Nephron (organoid): ENCODE data around the gene HOXB13.

ENCODE experiments used
- H3K27ac Mint-ChIP-seq, 3 experiments: 2 replicates each; pipeline ENCODE4 v1.8.0; 2020; ENCODE audit warnings: mixed read lengths in 3 of 3, mild to moderate bottlenecking in 2 of 3, moderate library complexity in 1 of 3
- H3K27me3 Mint-ChIP-seq: 2 replicates; pipeline ENCODE4 v1.8.0; 2021; ENCODE audit warnings: low read depth, mild to moderate bottlenecking, moderate library complexity, mixed read lengths
- H3K36me3 Mint-ChIP-seq: 2 replicates; pipeline ENCODE4 v1.8.0; 2020; ENCODE audit warnings: low read depth, mixed read lengths
- H3K4me1 Mint-ChIP-seq: 2 replicates; pipeline ENCODE4 v1.8.0; 2020; ENCODE audit warnings: mixed read lengths
- H3K4me3 Mint-ChIP-seq, 3 experiments: 2 replicates each; pipeline ENCODE4 v1.8.0; 2020; ENCODE audit warnings: mild to moderate bottlenecking in 3 of 3, mixed read lengths in 3 of 3, moderate library complexity in 2 of 3
- H3K9me3 Mint-ChIP-seq: 2 replicates; pipeline ENCODE4 v1.8.0; 2020; ENCODE audit warnings: mixed read lengths
- CTCF ChIP-seq, 3 experiments: fragments of 200-600 bp; sonication (generic); IDR thresholded peaks; one replicate each; pipeline ENCODE4 v1.5.0; 2021; ENCODE audit warnings: antibody characterized with exemption in 3 of 3; ENCODE audit not compliant: unreplicated experiment in 3 of 3

Gene HOXB13

DNA sequence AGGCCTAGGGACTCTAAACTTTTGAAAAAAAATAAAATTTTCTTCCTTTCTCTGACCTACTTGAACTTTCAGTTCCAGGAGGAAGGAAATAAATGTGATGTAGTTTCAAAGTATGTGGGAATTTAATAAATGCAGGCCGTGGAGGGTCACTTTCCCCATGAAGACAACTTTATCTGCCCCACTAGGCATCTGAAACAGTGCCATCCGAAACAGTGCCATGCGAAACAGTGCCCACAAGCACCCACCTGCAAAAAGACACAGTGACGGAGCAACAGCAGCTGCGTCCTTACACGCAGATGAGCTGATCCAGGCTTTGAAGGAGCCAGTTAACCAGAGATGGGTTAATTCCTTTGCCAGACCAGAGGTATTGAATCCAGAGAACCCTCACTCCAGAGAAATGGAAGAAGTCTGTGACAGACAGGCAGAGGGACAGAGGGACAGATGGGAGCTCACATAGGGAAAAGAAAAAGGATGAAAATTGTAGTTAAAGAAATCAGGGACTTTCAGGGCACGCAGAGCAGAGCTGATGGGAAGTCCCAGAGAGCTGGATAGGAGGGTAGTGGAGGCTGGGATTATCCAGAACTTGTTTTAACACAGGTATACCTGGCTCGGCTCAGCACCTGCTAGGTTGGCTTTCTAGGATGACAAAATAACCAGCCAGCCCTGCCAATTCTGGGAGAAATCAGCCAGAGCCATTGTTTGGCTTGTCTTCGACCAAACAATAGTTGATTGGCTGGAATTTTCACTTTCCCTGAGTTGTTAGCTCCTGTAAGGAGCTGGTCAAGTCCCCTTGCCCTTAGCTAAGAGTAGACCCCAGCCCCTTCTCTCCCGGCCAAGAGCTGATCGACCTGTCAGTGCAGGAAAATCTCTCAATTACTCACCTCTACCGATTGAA lies 17.1 kb upstream of the HOXB13 start:
- Mint-ChIP-seq H3K9me3 (peaks cover 6% of the 10 kb centered on the region), H3K36me3 (no peaks in the 10 kb centered on the region), H3K27me3 (peaks cover 100% of the 10 kb centered on the region), H3K27ac (no peak overlapping the region), H3K4me1 (no peaks in the 10 kb centered on the region), H3K4me3 (no peak overlapping the region)
- no peak for TF ChIP-seq CTCF (IDR thresholded peaks at IDR 0.05; ENCODE audit: unreplicated experiment in 3 of 3)

GRCh38 chr17:48740537-48740936 lies 12.0 kb upstream of the HOXB13 start:
- H3K4me3 Mint-ChIP-seq, result no peak overlapping the region
- peaks cover 6% of the 10 kb centered on the region for H3K9me3 Mint-ChIP-seq
- peaks cover 100% of the 10 kb centered on the region for H3K27me3 Mint-ChIP-seq
- no peak overlapping the region for H3K27ac Mint-ChIP-seq
- H3K36me3 Mint-ChIP-seq, result no peaks in the 10 kb centered on the region
- no peak for TF ChIP-seq CTCF (IDR thresholded peaks at IDR 0.05; ENCODE audit: unreplicated experiment in 3 of 3)
- H3K4me1 Mint-ChIP-seq, result no peaks in the 10 kb centered on the region

DNA sequence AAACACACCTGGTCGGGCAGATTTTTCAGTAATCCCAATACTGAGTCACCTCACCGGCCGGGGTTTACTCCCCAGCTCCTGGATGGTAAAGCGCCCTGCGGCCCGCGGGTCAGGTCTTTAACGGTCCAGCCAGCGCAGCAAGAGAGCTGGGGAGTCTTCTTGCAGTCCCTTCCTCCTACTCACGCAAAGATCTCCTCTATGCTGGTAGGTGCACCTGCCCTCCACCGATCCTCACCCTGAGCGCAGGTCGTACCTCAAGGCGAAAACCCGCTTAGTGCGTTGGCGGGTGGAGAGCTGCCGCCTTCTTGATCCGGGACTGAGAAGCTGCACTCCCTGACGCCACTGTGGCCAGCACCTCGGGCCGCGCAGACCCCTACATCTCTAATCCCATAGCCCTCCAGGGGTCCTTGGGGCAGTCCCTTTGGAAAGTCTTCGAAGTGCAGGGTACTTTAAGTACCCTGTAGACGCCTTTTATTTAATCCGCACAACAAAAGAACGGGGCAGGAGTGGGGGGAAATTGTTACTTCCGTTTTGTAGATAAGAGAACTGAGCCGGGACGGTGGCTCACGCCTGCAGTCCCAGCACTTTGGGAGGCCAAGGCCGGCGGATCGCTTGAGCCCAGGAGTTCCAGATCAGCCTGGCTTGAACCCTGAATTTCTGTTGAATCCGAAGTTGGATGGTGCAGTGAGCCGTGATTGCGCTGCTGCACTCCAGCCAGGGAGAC lies 10.4 kb upstream of the HOXB13 start:
- H3K9me3 Mint-ChIP-seq, result peaks cover 6% of the 10 kb centered on the region
- no peak overlapping the region for H3K27ac Mint-ChIP-seq
- TF ChIP-seq CTCF (IDR thresholded peaks at IDR 0.05; ENCODE audit: unreplicated experiment in 3 of 3), result no peak
- peaks cover 100% of the 10 kb centered on the region for H3K27me3 Mint-ChIP-seq
- H3K4me1 Mint-ChIP-seq, result peaks cover 9% of the 10 kb centered on the region
- H3K4me3 Mint-ChIP-seq, result no peak overlapping the region
- H3K36me3 Mint-ChIP-seq, result no peaks in the 10 kb centered on the region

- no peak for TF ChIP-seq CTCF (IDR thresholded peaks at IDR 0.05; ENCODE audit: unreplicated experiment in 3 of 3)
Observed at GRCh38 chr17:48738424-48738802, 9.9 kb upstream of the HOXB13 start.

GRCh38 chr17:48737330-48738043 lies 8.9 kb upstream of the HOXB13 start:
- Mint-ChIP-seq H3K4me3 (no peak overlapping the region), H3K4me1 (peaks cover 21% of the 10 kb centered on the region), H3K9me3 (peaks cover 9% of the 10 kb centered on the region), H3K36me3 (no peaks in the 10 kb centered on the region), H3K27me3 (peaks cover 100% of the 10 kb centered on the region), H3K27ac (no peak overlapping the region)
- TF ChIP-seq CTCF (IDR thresholded peaks at IDR 0.05; ENCODE audit: unreplicated experiment in 3 of 3), result no peak

More at GRCh38 chr17:48738424-48738802, 9.9 kb upstream of the HOXB13 start:
- H3K9me3 Mint-ChIP-seq, result peaks cover 6% of the 10 kb centered on the region
- H3K4me3 Mint-ChIP-seq, result no peak overlapping the region
- H3K27me3 Mint-ChIP-seq, result peaks cover 100% of the 10 kb centered on the region
- H3K27ac Mint-ChIP-seq, result no peak overlapping the region
- H3K36me3 Mint-ChIP-seq, result no peaks in the 10 kb centered on the region
- peaks cover 15% of the 10 kb centered on the region for H3K4me1 Mint-ChIP-seq
